HG03520 (cell line): Measurements from ENCODE around the gene TMEM134.
A peak's percentile ranks its signal among the peaks of the same experiment; 100 is the strongest.
"Not testable (repeated sequence)": the region's sequence is repeated elsewhere in the genome, so short reads cannot be mapped to it uniquely, and the experiment has no call there.

Experiments
- ATAC-seq: cut with Tn5 transposase; IDR thresholded peaks from one replicate; pipeline ENCODE4 v1.9.1; 2021; ENCODE audit warnings: mild to moderate bottlenecking, moderate library complexity; ENCODE audit not compliant: unreplicated experiment

TMEM134 gene

GRCh38 chr11:67468759-67469507 is at the start of gene TMEM134:
TMEM134 (minus strand) TSS chr11:67469251; CDS start chr11:67469192, 59 bp downstream.
- peak; percentile 67 for ATAC-seq

GRCh38 chr11:67517784-67518552 is 48.9 kb upstream of the TMEM134 start:
- ATAC-seq: no peak

DNA sequence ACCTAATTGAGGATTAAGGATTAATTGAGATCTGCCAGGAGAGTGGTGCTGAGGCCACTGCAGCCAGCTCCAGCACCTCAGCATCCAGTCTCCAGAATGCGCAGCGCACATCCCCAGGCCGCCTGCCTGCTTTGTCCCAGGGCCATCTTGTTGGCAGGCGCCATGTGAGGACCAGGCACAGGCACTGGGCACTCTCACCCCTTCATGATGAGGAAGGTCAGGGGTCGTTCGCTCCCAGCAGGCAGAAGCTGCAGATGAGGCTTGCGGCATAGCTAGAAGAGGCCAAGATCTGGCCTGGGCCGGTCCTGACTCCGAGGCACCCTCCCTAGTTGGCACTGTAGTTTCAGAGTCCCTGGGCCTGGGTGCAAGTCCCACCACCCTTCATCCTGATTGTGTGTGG is 47.8 kb upstream of the TMEM134 start:
- ATAC-seq: no peak

DNA sequence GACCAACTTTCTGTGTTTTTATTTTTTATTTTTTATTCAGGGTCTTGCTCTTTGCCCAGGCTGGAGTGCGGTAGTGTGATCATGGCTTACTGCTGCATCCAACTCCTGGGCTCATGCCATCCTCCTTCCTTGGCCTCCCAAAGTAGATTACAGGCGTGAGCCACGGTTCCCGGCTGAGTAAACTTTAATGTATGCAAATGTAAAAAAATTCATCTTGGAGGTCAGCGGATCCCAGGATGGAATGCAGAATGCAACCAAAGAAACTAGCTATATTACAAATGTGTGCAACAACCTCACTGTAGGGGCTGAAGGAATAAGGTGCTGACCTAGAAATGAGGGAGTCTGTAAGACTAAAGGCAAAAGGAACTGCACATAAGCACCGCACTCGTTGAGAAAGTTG is 45.1 kb upstream of the TMEM134 start:
- ATAC-seq: no peak

- not testable (repeated sequence) for ATAC-seq
These were observed 42.5 kb upstream of the TMEM134 start for GRCh38 chr11:67511558-67511957.

- no peak for ATAC-seq
These were observed 40.9 kb upstream of the TMEM134 start for GRCh38 chr11:67510023-67510345.

DNA sequence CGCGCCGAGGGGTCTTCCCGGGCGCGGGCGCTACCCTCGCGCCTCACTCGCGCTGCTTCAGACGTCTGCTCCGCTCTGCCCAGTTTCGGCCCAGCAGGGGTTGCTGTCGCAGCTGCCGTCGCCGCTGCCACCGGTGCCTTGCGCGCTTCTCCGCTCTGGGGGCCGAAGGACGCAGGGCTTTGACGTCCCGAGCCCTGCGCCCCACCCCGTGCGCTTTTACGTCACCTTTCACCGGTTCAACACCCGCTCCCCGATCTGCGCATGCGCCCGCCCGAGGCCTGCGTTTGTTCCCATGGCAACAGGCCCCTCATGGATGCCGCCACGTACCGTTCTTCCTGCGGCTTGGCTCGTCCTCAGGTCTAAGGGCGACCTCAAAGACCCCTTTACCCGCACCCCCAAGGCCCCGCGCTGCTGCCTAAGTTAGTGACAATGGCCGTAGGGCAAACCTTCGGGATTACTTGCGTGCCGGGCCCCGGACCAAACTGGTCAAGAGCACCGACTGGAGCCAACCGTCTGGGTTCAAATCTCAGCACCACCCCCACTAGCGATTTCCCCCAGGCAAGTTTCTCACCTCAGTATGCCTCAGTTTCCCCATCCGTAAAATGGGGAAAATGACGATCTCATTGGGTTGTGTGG is 39.6 kb upstream of the TMEM134 start:
- ATAC-seq: peak; percentile 33

GRCh38 chr11:67507864-67508485 is 38.9 kb upstream of the TMEM134 start, which contains the start of gene CDK2AP2:
CDK2AP2 (minus strand) TSS chr11:67508162; CDS start chr11:67508082, 80 bp downstream.
- ATAC-seq: peak; percentile 69

DNA sequence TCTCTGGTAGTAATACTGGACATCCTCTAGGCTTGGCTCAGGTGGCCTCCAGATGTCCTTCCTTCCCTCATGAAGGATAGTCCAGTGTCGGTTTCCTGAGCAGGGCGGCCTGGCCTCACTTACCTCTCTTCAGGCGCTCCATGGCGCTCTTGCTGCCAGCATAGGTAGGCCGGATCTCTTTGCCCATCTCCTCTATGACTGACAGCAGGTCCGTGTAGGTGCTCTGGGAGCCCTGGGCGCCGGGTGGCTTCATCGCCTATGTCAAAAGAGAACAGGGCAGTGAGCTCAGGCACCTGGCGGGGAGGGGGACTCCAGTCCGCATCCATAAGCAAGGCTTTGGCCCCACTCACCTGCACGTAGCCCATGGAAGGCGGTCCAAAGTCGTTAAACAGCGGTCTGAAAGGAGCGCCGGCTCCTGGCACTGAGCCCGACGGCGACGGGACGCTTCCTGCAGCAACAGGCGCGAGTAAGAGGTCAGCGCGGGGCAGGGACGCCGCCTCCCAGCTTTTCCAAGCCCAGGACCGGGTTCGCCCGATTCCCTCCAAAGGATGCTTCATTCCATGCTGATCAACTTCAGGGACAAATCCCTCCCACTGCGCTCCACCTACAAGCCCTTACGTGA is 38.3 kb upstream of the TMEM134 start:
- ATAC-seq: no peak

- ATAC-seq: no peak
These were observed 37.5 kb upstream of the TMEM134 start for GRCh38 chr11:67506426-67507051.

DNA sequence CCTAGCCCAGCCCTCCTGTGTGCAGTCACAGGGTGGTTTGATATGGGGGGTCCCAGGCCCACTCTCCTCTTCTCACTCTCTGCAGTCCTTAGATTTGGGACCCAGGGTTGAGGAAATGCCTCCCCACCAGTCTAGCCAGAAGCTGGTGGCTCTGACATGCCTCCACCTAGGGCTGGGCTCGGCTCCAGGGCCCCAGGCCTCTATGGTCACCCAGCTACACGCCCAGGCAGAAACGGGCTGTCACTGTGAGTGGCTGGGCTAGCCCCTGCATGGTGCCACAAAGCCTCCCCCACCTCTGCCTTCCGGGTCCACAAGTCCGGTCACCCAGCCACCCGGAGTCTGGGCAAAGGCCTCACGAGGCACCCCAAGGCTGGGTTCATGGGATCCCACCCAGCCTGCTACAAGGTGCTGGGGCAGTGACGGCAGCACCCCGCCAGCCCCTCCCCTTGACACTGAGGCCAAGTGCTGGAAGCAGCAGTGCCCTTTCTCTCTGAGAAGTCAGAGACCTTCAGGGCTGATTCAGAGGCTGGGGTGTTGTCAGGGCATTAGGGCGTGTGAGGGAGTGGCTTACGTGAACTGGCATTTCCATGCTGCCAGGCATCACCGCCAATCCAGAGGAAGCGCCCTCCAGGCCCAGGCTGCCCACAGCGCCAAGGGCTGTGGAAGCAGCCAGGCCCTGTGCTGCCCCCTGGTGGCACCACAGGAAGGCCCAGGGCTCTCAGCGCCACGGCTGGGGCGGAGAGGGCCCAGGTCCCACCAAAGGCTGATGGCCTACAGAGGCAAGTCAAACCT is 36.8 kb upstream of the TMEM134 start:
- ATAC-seq: no peak

DNA sequence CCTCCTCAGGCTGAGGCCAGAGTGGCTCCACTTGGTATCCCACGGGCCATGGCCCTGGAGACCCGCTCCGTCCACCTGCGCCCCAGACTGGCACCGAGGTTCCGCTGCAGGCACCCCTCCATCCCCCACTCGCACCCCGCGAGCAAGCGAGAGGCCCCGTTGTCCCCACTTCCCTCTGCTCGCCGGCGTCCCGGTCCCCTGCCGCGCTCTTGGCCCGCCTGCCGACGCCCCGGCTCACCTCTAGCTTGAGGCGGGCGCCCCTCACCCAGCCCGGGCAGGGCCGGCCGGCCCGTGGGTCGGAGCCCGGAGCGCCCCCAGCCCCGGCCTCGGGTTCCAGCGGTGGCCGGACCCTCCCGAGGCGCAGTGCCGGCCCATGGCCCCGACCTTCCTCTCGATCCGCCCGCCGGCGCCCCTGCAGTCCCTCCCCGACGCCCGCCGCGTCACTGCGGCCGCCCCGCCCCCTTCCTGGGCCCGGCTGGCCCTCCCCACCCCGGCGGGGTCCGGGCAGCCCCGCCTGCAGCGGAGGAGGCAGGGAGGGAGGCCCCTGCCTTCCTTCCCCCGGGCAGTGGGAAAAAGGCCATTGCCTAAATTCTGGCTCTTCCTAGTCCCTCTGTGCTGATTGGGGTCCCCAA is 36.0 kb upstream of the TMEM134 start, which contains the start of gene PITPNM1:
TSS of gene PITPNM1 (minus strand) at position 414 of the 632 bp plus-strand sequence. CDS start 1,183 bp downstream, outside the sequence.
- ATAC-seq: no peak

DNA sequence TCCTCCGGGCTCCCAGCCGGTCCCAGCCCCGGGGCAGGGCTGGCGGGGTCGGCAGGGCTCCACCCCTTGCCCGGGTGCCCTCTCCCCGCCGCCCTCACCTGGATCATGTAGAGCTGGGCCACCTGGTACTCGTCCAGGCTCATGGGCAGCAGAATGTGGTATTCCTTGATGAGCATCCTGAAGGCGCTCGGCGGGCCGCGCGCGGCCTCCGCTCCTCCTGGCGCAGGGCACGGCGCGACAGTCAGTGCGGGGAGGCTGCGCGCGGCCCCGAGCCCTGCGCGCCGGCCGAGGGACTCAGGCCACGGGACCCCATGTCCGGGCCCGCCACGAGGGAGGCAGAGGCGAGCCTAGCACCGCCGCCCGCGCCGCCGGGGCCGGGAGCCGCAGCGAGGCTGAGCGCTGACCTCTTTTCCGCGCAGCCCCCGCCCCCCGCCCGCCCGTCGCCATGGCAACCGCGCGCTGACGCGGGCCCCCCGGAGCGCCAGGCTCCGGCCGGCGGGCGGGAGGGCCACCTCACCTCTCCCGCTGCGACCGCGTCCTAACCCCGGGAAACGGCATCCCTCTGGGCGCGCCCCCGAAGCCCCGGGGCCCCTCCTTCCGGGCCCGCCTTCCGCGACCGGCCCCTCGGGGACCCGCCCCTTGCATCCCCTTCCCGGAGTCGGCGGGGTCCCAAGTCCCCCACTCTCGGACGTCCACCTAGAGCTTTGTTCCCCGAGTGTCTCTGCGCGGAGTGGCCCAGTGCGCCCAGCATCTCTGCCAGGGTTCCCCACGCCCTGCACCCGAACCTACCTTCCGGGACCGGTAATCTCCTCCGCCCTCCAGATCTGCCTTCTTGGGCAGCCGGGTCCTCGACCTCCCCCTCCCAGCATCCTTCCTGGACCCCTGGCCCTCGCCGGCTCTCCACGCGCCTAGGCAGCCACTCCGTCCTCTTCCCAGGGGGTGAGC is 35.2 kb upstream of the TMEM134 start:
- ATAC-seq: no peak

- no peak for ATAC-seq
These were observed 34.3 kb upstream of the TMEM134 start for GRCh38 chr11:67503119-67504004.

DNA sequence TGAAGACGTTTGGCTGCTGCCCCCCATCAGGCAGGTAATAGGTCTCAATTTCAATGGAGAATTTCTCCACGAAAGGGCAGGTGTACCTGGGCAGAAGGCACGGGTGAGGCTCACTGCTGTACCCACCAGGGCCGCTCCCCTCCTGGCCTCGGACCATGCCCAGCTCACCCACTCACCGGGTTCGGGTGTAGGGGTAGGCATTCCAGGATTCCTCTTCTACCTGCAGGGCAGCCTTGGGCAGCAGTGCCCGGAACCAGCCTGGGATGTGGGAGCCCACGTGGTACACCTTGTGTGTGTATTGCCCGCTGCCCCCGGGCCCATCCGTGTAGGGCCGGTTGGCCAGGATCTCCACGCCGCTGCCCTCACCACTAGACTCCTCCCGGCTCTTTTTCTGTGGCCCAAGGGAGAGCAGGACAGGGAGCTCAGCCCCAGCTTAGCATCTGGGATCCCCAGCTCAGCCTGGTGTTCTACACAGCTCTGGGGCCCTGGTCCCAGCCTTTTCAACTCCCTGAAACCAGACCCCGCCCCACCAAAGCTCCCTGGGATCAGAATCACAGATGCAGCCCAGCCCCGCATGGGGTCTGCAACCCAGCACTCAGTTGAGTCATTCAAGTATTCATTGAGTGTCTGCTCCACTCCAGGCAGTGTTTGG is 33.4 kb upstream of the TMEM134 start:
- no peak for ATAC-seq

DNA sequence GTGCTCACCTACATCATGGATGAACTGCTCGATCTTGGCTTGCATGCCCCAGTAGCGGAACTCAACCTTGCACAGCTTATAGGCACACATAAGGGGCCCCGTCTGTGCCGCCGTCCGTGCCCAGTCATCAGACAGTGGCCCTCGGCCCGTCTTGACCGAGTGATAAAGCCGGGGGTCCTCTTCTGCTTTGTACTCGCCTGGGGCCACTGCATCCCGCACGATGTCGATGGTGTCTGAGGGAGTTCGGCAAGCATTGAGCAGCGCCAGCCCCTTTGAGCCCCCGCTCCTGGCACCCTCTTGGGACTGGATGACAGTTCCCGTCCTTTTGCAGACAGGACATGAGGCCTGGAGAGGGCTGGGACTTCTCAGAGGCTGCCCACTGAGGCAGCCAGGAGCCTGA is 32.8 kb upstream of the TMEM134 start:
- ATAC-seq: no peak
